Activated T-cell treated with anti-CD3 and anti-CD28 coated beads, Interleukin-2, amount 50 U/mL, for 72 hours (primary cell): ENCODE measurements around the gene HCN2. TPM values are rescaled to one million over a fixed set of nuclear protein-coding genes. Genes with fewer than 3 reads are reported as not detected.
A peak's percentile ranks its signal among the peaks of the same experiment; 100 is the strongest.

ENCODE experiments used
- ATAC-seq, 2 donors: fragments of 150-1000 bp; cut with Tn5 transposase; replicated peaks in 1 of 2; 2 replicates each; pipeline ENCODE4 v1.10.0; 2021; ENCODE audit warnings: moderate library complexity in 2 of 2, mild to moderate bottlenecking in 1 of 2
- DNase-seq, 2 donors: peaks; one replicate each; pipeline ENCODE4 v3.0.0; 2021 to 2022; ENCODE audit warnings: mixed read lengths in 1 of 2
- H3K27ac Mint-ChIP-seq: one replicate; pipeline ENCODE4 v1.8.0; 2022; ENCODE audit warnings: mild to moderate bottlenecking, moderate library complexity, mixed read lengths
- H3K27me3 Mint-ChIP-seq: one replicate; pipeline ENCODE4 v1.8.0; 2022; ENCODE audit warnings: low read depth, mixed read lengths
- H3K36me3 Mint-ChIP-seq, 2 donors: one replicate each; pipeline ENCODE4 v1.8.0; 2022; ENCODE audit warnings: mixed read lengths in 2 of 2, mild to moderate bottlenecking in 1 of 2; ENCODE audit not compliant: insufficient read depth in 2 of 2
- H3K4me1 Mint-ChIP-seq: one replicate; pipeline ENCODE4 v1.8.0; 2022; ENCODE audit warnings: low read depth, mixed read lengths
- H3K4me3 Mint-ChIP-seq, 2 donors: one replicate each; pipeline ENCODE4 v1.8.0; 2022; ENCODE audit warnings: mild to moderate bottlenecking in 2 of 2, mixed read lengths in 2 of 2, moderate library complexity in 2 of 2
- H3K9me3 Mint-ChIP-seq, 2 donors: one replicate each; pipeline ENCODE4 v1.8.0; 2022; ENCODE audit warnings: mixed read lengths in 2 of 2
- total RNA-seq, 2 donors: library from RNA; stranded (reverse); gene quantifications; one replicate each; pipeline ENCODE4 v1.2.3, GENCODE V29; 2022

The HCN2 gene
- total RNA-seq, 2 donors from 2014 or later = 0.81 to 1.1 TPM

DNA sequence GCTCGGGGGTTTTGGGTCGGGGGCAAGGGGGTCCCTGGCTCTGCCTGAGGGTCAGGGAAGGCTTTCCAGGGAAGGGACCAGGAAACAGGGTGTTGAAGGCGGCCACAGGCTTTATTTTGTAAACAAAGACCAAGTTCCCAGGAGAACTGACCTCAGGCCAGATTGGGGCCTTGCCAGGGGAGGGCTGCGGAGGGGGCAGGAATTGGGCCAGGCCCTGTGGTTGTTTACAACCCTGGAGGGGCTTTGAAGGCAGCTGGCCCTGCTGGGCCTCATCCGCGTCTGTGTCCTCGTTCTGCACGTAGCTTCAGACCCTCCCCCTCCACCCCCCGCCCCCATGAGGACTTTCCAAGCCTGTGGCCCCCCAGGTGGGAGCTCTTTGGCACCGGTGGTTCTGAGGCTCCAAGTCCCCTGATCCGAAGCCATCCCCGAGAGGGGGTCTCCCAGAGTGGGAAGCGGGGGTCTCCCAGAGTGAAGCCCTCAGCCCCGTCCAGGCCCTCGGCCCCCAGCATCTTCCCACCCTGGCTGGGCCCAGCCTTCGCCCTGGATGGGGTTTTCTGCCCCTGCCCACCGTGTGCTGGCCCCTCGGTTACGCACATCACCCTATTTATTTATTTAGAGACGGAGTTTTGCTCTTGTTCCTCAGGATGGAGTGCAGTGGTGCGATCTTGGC, 30.8 kb upstream of the HCN2 start:
- ATAC-seq = no peak
- H3K36me3 Mint-ChIP-seq = no peaks in the 10 kb centered on the region
- no peaks in the 10 kb centered on the region for H3K27me3 Mint-ChIP-seq
- no peaks in the 10 kb centered on the region for H3K4me1 Mint-ChIP-seq
- no peak overlapping the region for H3K4me3 Mint-ChIP-seq
- no peak for DNase-seq
- no peak overlapping the region for H3K27ac Mint-ChIP-seq
- no peaks in the 10 kb centered on the region for H3K9me3 Mint-ChIP-seq

- H3K27me3 Mint-ChIP-seq = no peaks in the 10 kb centered on the region
- ATAC-seq (no peak), DNase-seq (no peak)
- no peak overlapping the region for H3K4me3 Mint-ChIP-seq
- no peaks in the 10 kb centered on the region for H3K36me3 Mint-ChIP-seq
- H3K9me3 Mint-ChIP-seq = no peaks in the 10 kb centered on the region
- H3K27ac Mint-ChIP-seq = no peak overlapping the region
- H3K4me1 Mint-ChIP-seq = no peaks in the 10 kb centered on the region
Measured at GRCh38 chr19:560121-560520, 29.6 kb upstream of the HCN2 start.

DNA sequence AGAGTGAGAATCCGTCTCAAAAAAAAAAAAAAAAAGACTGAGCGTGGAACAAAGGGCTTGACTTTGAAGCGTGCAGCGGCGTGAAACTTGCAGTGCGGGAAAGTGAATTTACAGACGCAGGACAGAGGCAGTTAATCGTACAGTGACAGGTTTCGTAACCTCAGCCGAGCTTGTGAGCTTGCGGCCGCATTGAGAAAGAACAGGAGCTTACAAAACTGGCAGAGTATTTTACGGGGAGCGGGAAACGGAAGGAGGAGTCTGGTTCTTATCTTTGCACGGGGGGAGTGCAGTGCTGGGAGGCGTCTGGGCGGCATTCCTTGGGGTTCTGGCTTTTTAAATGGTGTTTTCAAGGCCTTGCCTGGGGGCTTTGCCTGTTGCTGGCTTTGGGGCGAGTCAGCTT, 23.3 kb upstream of the HCN2 start:
- H3K27ac Mint-ChIP-seq = no peak overlapping the region
- H3K4me1 Mint-ChIP-seq = peaks cover 7% of the 10 kb centered on the region
- DNase-seq (no peak), ATAC-seq (no peak)
- no peaks in the 10 kb centered on the region for H3K27me3 Mint-ChIP-seq
- H3K4me3 Mint-ChIP-seq = no peak overlapping the region
- H3K36me3 Mint-ChIP-seq = no peaks in the 10 kb centered on the region
- no peaks in the 10 kb centered on the region for H3K9me3 Mint-ChIP-seq

GRCh38 chr19:566844-567243, 22.8 kb upstream of the HCN2 start:
- Mint-ChIP-seq H3K27me3 (no peaks in the 10 kb centered on the region), H3K27ac (no peak overlapping the region), H3K36me3 (no peaks in the 10 kb centered on the region), H3K9me3 (no peaks in the 10 kb centered on the region), H3K4me3 (no peak overlapping the region), H3K4me1 (peaks cover 8% of the 10 kb centered on the region)
- ATAC-seq (no peak), DNase-seq (no peak)

DNA sequence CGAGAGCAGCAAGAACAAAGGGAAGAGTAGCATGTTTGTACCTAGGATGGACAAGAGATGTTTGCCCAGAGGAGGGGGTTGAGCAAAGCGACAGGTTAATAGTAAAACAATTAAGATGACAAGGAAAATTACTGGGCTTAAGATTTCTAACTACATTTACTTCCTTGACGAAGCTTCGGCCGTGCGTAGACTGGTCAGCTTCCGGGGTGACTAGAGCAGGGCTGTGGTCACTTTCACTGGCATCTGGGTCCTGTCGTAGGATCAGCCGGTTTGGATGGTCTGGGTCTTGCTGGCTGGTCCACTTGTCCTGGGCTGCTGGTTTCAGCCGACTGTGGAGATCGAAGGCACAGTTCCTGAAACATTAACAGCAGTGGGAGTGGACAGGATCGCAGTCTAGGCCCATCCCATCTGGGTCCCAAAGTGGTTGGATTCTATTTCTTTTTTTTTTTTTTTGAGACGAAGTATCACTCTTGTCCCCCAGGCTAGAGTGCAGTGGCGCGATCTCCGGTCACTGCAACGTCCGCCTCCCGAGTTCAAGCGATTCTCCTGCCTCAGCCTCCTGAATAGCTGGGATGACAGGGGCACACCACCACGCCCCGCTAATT, 22.3 kb upstream of the HCN2 start:
- DNase-seq (no peak), ATAC-seq (no peak)
- no peak overlapping the region for H3K27ac Mint-ChIP-seq
- H3K4me3 Mint-ChIP-seq = no peak overlapping the region
- no peaks in the 10 kb centered on the region for H3K9me3 Mint-ChIP-seq
- no peaks in the 10 kb centered on the region for H3K36me3 Mint-ChIP-seq
- H3K4me1 Mint-ChIP-seq = peaks cover 13% of the 10 kb centered on the region
- H3K27me3 Mint-ChIP-seq = no peaks in the 10 kb centered on the region

DNA sequence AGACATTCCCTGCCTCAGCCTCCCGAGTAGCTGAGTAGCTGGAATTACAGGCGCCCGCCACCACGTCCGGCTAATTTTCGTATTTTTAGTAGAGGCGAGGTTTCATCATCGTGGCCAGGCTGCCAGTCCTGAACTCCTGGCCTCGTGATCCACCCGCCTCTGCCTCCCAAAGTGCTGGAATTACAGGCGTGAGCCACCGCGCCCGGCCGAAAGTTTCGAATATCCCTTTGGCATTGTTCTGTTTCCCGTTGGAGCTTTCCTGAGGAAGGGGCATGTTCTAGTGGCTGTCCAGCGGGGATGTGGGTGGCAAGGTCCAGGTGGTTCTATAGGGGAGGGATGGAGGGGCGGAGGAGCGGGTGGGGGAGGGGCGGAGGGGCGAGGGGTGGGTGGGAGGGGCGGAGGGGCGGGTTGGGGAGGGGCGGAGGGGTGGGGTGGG, 19.4 kb upstream of the HCN2 start:
- Mint-ChIP-seq H3K27ac (no peak overlapping the region), H3K36me3 (no peaks in the 10 kb centered on the region), H3K27me3 (no peaks in the 10 kb centered on the region), H3K9me3 (no peaks in the 10 kb centered on the region), H3K4me1 (peaks cover 33% of the 10 kb centered on the region), H3K4me3 (peak overlapping the region in 1 of 2 donors; percentile 64)
- DNase-seq = no peak
- no peak for ATAC-seq

GRCh38 chr19:570937-571565, 18.6 kb upstream of the HCN2 start:
- peak overlapping the region; percentile 92 for H3K27ac Mint-ChIP-seq
- H3K27me3 Mint-ChIP-seq = no peaks in the 10 kb centered on the region
- H3K9me3 Mint-ChIP-seq = no peaks in the 10 kb centered on the region
- peak; percentile 20 to 22 for ATAC-seq
- DNase-seq = peak; percentile 46 to 58
- no peaks in the 10 kb centered on the region for H3K36me3 Mint-ChIP-seq
- peak overlapping the region; percentile 89 to 97 for H3K4me3 Mint-ChIP-seq
- peaks cover 34% of the 10 kb centered on the region for H3K4me1 Mint-ChIP-seq

DNA sequence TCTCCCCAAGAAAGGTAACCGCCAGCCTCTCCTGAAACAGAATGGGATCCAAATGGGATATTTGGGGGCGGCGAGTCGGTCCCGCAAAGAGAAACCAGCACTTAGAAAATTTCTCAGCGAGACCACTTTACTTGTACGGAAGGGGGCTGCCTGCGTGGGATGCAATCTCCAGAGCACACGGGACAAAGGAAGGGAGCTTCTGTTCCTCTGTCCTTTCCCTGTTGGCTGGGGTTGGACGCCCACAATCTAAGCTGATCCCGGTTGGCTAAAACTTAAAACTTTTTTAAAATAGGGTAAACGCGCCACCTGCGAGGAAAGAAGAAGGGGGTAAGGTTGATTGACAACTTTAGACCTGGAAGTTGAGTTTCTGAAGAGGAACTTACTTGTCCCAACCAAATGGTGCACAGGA, 18.1 kb upstream of the HCN2 start:
- no peaks in the 10 kb centered on the region for H3K36me3 Mint-ChIP-seq
- peaks cover 39% of the 10 kb centered on the region for H3K4me1 Mint-ChIP-seq
- H3K27me3 Mint-ChIP-seq = no peaks in the 10 kb centered on the region
- ATAC-seq (no peak), DNase-seq (no peak)
- peak overlapping the region; percentile 92 for H3K27ac Mint-ChIP-seq
- H3K9me3 Mint-ChIP-seq = no peaks in the 10 kb centered on the region
- peak overlapping the region; percentile 89 to 97 for H3K4me3 Mint-ChIP-seq

- ATAC-seq (peak; percentile 88 to 89), DNase-seq (peak; percentile 99)
- Mint-ChIP-seq H3K27ac (peak within 1 kb of the TSS; percentile 92), H3K4me1 (peaks cover 40% of the 10 kb centered on the region), H3K4me3 (peak within 1 kb of the TSS; percentile 89 to 97), H3K27me3 (no peaks in the 10 kb centered on the region), H3K36me3 (no peaks in the 10 kb centered on the region), H3K9me3 (no peaks in the 10 kb centered on the region)
Measured at GRCh38 chr19:572140-572742, 17.4 kb upstream of the HCN2 start, which contains the start of gene BSG. Gene BSG (plus strand): TSS chr19:572596. CDS start chr19:572635, 39 bp downstream.

DNA sequence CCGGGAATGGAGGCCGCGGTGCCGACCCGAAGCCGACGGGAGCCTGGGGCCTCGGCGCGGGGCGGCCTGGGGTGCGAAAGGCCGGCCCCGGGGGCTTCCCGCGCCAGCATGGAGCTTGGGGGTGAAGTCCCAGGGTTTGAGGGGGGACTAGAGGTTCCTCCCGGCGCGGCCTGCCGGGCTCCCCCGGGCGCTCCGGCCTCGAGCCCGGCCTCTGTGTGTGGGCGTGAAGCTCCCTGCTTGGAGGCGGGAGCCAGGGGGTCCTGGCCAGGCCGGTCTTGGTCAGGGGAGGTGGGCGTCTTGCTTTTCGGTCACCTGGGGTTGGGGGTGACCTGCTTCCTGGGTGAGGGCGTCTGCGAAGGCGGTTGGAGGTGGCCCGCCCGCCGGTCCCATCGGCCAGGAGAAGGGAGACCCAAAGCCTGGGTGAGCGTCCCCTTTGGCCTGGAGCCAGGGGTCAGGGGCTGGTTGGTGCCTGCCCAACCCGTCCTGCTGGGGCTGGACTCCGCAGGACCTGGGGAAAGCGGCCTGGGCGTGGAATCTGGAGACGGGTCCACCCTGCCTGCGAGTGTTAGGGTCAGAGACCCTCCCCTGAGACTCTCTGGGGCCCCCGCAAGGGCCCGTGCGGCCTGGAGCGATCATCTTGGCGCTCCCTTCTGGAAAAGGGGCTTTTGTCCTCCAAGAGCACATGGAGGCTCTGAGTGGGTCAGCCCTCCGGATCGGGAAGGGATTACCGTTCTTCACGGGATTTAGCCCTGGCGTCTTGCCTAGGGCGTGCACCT, 16.8 kb upstream of the HCN2 start:
- DNase-seq (peak; percentile 35 to 46), ATAC-seq (peak in 1 of 2 donors; percentile 23)
- H3K4me3 Mint-ChIP-seq = peak overlapping the region; percentile 89 to 97
- peaks cover 40% of the 10 kb centered on the region for H3K4me1 Mint-ChIP-seq
- H3K27ac Mint-ChIP-seq = no peak overlapping the region
- no peaks in the 10 kb centered on the region for H3K36me3 Mint-ChIP-seq
- no peaks in the 10 kb centered on the region for H3K9me3 Mint-ChIP-seq
- H3K27me3 Mint-ChIP-seq = no peaks in the 10 kb centered on the region

DNA sequence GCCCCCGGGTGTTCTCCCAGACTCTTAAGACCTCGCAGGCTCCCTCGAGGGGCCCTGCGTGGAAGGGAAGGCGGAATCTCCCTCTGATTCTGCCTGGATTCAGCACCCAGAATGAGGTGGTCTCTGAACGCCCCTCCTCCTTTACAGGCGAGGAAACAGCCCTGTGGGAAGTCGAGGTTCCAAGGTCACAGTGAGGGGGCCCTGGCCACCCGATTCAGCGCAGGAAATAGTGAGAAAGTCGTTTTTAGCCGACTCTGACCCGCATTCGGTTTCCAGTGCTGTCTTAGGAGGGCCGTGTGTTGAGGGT, 16.2 kb upstream of the HCN2 start:
- DNase-seq = no peak
- H3K27ac Mint-ChIP-seq = no peak overlapping the region
- H3K4me1 Mint-ChIP-seq = peaks cover 40% of the 10 kb centered on the region
- no peaks in the 10 kb centered on the region for H3K36me3 Mint-ChIP-seq
- H3K9me3 Mint-ChIP-seq = no peaks in the 10 kb centered on the region
- ATAC-seq = no peak
- H3K27me3 Mint-ChIP-seq = no peaks in the 10 kb centered on the region
- H3K4me3 Mint-ChIP-seq = peak overlapping the region; percentile 89 to 92

GRCh38 chr19:574658-575526, 14.8 kb upstream of the HCN2 start:
- no peak overlapping the region for H3K27ac Mint-ChIP-seq
- H3K27me3 Mint-ChIP-seq = no peaks in the 10 kb centered on the region
- H3K36me3 Mint-ChIP-seq = no peaks in the 10 kb centered on the region
- peaks cover 40% of the 10 kb centered on the region for H3K4me1 Mint-ChIP-seq
- no peaks in the 10 kb centered on the region for H3K9me3 Mint-ChIP-seq
- H3K4me3 Mint-ChIP-seq = peak overlapping the region; percentile 58 to 89
- no peak for DNase-seq
- no peak for ATAC-seq
